Osteocyte (in vitro differentiated cells): Measurements from ENCODE around the gene SOX14. TPM values are rescaled to one million over a fixed set of nuclear protein-coding genes. Genes with fewer than 3 reads are reported as not detected.

Experiments
- DNase-seq: peaks from one replicate; pipeline ENCODE4 v3.0.0; 2021; ENCODE audit warnings: mixed read lengths; ENCODE audit not compliant: unreplicated experiment; ENCODE audit errors: extremely low spot score
- H3K27ac Mint-ChIP-seq: one replicate; pipeline ENCODE4 v1.8.0; 2021; ENCODE audit warnings: mild to moderate bottlenecking, mixed read lengths; ENCODE audit not compliant: unreplicated experiment
- H3K27me3 Mint-ChIP-seq: one replicate; pipeline ENCODE4 v1.8.0; 2021; ENCODE audit warnings: mixed read lengths; ENCODE audit not compliant: unreplicated experiment
- H3K36me3 Mint-ChIP-seq: one replicate; pipeline ENCODE4 v1.8.0; 2021; ENCODE audit warnings: mixed read lengths; ENCODE audit not compliant: unreplicated experiment
- H3K4me1 Mint-ChIP-seq: one replicate; pipeline ENCODE4 v1.8.0; 2021; ENCODE audit warnings: mixed read lengths; ENCODE audit not compliant: unreplicated experiment
- H3K4me3 Mint-ChIP-seq: one replicate; pipeline ENCODE4 v1.8.0; 2021; ENCODE audit warnings: mild to moderate bottlenecking, moderate library complexity, mixed read lengths; ENCODE audit not compliant: unreplicated experiment
- H3K9me3 Mint-ChIP-seq: one replicate; pipeline ENCODE4 v1.8.0; 2021; ENCODE audit warnings: mixed read lengths; ENCODE audit not compliant: unreplicated experiment
- CTCF ChIP-seq: fragments of 200-600 bp; sonication (generic); IDR thresholded peaks from 2 replicates; pipeline ENCODE4 v1.5.0; 2021; ENCODE audit warnings: antibody characterized with exemption, mild to moderate bottlenecking, moderate library complexity
- total RNA-seq: library from RNA; stranded (reverse); gene quantifications from 2 replicates; pipeline ENCODE4 v1.2.1, GENCODE V29; 2021

Gene SOX14
- total RNA-seq, 1 donor from 2014 or later: not detected

DNA sequence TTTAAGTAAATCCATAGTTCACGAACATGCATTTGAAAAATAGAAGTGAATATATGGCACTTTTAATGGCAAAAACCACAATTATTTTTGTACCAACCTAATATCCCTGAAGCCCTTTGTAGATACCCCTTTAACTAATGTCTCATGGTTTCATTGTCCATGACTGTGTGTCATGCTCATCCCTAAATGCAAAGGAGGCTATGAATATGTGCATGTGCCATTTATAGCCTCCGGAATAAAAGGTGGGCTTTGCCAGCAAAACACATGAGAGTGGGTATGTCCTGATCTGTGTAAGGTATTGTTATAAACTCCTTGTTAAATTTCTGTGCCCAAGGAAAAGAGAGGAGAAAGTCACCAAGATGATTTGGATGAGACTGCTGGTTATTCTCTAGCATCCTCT is 20.5 kb upstream of the SOX14 start:
- TF ChIP-seq CTCF: no peak
- H3K27me3 Mint-ChIP-seq: peaks cover 4% of the 10 kb centered on the region
- no peak for DNase-seq
- no peaks in the 10 kb centered on the region for H3K9me3 Mint-ChIP-seq
- no peaks in the 10 kb centered on the region for H3K4me1 Mint-ChIP-seq
- no peak overlapping the region for H3K4me3 Mint-ChIP-seq
- no peaks in the 10 kb centered on the region for H3K36me3 Mint-ChIP-seq
- no peak overlapping the region for H3K27ac Mint-ChIP-seq

DNA sequence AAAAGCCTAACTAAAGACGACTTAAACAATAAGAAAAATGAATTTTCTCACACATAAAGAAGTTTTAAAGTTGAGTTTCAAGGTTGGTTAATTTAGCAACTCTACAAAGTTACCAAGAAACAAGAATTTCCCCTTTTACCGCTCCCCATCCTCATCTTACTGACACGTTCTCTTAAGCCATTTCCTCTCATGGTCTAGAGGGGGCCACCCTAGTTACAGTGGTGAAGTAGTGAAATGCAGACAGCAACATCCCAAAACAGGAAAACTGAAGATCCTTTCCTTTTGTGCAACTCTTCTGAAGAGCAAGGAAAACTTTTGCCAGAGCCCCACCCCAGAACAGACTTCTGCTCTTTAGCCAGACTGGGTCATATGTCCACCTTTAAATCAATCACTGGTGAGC is 17.3 kb upstream of the SOX14 start:
- TF ChIP-seq CTCF: no peak
- H3K4me3 Mint-ChIP-seq: no peak overlapping the region
- no peaks in the 10 kb centered on the region for H3K9me3 Mint-ChIP-seq
- H3K4me1 Mint-ChIP-seq: no peaks in the 10 kb centered on the region
- no peak for DNase-seq
- peaks cover 4% of the 10 kb centered on the region for H3K27me3 Mint-ChIP-seq
- no peaks in the 10 kb centered on the region for H3K36me3 Mint-ChIP-seq
- no peak overlapping the region for H3K27ac Mint-ChIP-seq

DNA sequence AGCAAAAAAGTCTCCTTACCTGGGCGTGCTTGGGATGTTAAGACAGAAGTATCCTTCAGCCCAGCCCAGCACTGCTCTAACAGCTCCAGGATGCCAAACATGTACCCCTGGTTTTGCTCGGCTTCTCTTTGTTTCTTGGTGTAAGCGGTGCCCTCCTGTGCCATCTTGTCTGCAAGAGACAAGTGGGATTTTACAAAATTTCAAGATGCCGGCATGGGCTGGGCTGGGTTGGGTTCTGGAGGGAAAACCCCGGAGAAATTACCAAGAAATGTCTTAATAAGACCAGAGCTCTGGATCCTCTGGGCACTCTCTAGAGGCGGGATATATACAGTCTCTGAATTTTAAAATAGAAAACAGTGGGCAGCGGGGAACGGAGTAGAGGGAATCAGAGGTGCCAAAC is 4.6 kb upstream of the SOX14 start:
- Mint-ChIP-seq H3K27ac (no peak overlapping the region), H3K27me3 (peaks cover 47% of the 10 kb centered on the region), H3K9me3 (peaks cover 4% of the 10 kb centered on the region), H3K36me3 (no peaks in the 10 kb centered on the region), H3K4me3 (no peak overlapping the region), H3K4me1 (peaks cover 12% of the 10 kb centered on the region)
- DNase-seq: no peak
- TF ChIP-seq CTCF: no peak

- no peak for DNase-seq
- H3K4me3 Mint-ChIP-seq: no peak overlapping the region
- H3K27ac Mint-ChIP-seq: no peak overlapping the region
These were observed 3.6 kb upstream of the SOX14 start for GRCh38 chr3:137760341-137761098.

More at GRCh38 chr3:137760341-137761098, 3.6 kb upstream of the SOX14 start:
- no peak for TF ChIP-seq CTCF
- H3K36me3 Mint-ChIP-seq: no peaks in the 10 kb centered on the region
- H3K27me3 Mint-ChIP-seq: peaks cover 55% of the 10 kb centered on the region
- no peaks in the 10 kb centered on the region for H3K9me3 Mint-ChIP-seq
- peaks cover 13% of the 10 kb centered on the region for H3K4me1 Mint-ChIP-seq
